ENCODE data around the gene AQP5.

DNA sequence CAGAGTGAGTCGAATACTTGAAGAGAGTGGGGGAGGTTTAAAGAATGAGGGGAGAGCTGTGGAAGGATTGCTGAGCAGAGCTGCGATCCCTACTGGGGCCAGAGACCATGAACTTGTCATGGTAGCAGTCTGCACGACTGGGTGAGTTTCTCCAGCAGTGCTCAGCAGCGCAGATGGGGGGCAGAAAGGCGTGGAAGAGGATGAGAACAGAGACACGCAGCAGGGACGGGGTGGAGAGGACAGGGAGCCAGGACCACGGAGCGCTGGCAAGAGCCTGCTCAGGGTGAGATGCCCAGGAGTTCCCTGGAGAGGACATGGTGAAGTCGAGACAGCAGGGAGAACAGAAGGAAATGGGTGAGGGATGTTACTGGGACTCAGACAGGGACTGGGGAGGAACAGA is 9.0 kb downstream of the AQP5 start:
- TF ChIP-seq, protein P1, sequence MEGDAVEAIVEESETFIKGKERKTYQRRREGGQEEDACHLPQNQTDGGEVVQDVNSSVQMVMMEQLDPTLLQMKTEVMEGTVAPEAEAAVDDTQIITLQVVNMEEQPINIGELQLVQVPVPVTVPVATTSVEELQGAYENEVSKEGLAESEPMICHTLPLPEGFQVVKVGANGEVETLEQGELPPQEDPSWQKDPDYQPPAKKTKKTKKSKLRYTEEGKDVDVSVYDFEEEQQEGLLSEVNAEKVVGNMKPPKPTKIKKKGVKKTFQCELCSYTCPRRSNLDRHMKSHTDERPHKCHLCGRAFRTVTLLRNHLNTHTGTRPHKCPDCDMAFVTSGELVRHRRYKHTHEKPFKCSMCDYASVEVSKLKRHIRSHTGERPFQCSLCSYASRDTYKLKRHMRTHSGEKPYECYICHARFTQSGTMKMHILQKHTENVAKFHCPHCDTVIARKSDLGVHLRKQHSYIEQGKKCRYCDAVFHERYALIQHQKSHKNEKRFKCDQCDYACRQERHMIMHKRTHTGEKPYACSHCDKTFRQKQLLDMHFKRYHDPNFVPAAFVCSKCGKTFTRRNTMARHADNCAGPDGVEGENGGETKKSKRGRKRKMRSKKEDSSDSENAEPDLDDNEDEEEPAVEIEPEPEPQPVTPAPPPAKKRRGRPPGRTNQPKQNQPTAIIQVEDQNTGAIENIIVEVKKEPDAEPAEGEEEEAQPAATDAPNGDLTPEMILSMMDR (IDR thresholded peaks at IDR 0.05) = no peak
- no peak for TF ChIP-seq POLR2A (IDR thresholded peaks at IDR 0.05)
- TF ChIP-seq EP300 (IDR thresholded peaks at IDR 0.05) = no peak
